ENCODE data around the gene CEP112. TPM values are rescaled to one million over a fixed set of nuclear protein-coding genes. Genes with fewer than 3 reads are reported as not detected.

The CEP112 gene
- total RNA-seq, 1 donor from 2014 or later, result 13.9 TPM

DNA sequence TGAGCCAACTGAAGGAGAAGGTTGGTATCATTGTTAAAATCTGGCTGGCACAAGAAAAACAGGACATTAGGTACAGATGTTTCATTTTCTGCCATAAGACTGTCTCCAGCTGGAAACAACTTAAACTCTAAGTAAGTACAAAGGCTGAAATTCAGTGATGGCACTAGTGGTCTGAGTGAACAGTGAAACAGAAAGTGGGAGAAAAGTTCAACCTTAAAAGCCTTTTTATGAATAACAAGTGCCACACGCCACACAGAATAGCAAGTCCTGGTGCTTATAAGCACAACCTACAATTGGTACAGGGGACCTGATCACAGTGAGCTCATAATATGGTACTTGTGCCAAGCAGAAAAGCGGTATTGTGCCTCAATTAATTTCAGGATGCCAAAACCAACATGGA lies 56.7 kb downstream of the CEP112 start:
- no peaks in the 10 kb centered on the region for H3K4me1 Mint-ChIP-seq (ENCODE audit: low read depth, unreplicated experiment)
- Histone ChIP-seq H3K79me2 (ENCODE audit: insufficient read depth, low read length) (no peaks in the 10 kb centered on the region), H3K9ac (ENCODE audit: low read length) (no peak overlapping the region), H3K9me3 (ENCODE audit: insufficient read depth, low read depth, low read length) (no peaks in the 10 kb centered on the region), H3K36me3 (ENCODE audit: insufficient read depth, low read length) (no peaks in the 10 kb centered on the region), H3K4me1 (ENCODE audit: insufficient read depth, low read length) (no peaks in the 10 kb centered on the region), H4K20me1 (ENCODE audit: insufficient read depth, low read length) (no peaks in the 10 kb centered on the region), H2AFZ (ENCODE audit: low read depth, low read length) (no peak overlapping the region), H3K27me3 (ENCODE audit: insufficient read depth, low read length) (no peaks in the 10 kb centered on the region), H3K27ac (ENCODE audit: low read depth, low read length) (no peak overlapping the region), H3K4me3 (ENCODE audit: insufficient read depth, low read depth, low read length) (no peak overlapping the region), H3K4me2 (ENCODE audit: low read length) (no peak overlapping the region)
- H3K4me3 Mint-ChIP-seq (ENCODE audit: unreplicated experiment), result no peak overlapping the region
- peaks cover 9% of the 10 kb centered on the region for H3K36me3 Mint-ChIP-seq (ENCODE audit: low read depth, unreplicated experiment)
- DNase-seq (ENCODE audit: low read depth), result no peak
- H3K27ac Mint-ChIP-seq (ENCODE audit: unreplicated experiment), result no peak overlapping the region
- no peaks in the 10 kb centered on the region for H3K27me3 Mint-ChIP-seq (ENCODE audit: low read depth, unreplicated experiment)
- no peak for TF ChIP-seq EZH2 (IDR thresholded peaks at IDR 0.05; ENCODE audit: insufficient read depth, low read length)
- TF ChIP-seq, protein P1, sequence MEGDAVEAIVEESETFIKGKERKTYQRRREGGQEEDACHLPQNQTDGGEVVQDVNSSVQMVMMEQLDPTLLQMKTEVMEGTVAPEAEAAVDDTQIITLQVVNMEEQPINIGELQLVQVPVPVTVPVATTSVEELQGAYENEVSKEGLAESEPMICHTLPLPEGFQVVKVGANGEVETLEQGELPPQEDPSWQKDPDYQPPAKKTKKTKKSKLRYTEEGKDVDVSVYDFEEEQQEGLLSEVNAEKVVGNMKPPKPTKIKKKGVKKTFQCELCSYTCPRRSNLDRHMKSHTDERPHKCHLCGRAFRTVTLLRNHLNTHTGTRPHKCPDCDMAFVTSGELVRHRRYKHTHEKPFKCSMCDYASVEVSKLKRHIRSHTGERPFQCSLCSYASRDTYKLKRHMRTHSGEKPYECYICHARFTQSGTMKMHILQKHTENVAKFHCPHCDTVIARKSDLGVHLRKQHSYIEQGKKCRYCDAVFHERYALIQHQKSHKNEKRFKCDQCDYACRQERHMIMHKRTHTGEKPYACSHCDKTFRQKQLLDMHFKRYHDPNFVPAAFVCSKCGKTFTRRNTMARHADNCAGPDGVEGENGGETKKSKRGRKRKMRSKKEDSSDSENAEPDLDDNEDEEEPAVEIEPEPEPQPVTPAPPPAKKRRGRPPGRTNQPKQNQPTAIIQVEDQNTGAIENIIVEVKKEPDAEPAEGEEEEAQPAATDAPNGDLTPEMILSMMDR (IDR thresholded peaks at IDR 0.05; ENCODE audit: insufficient read depth, low read depth, low read length), result no peak
- H3K9me3 Mint-ChIP-seq (ENCODE audit: unreplicated experiment), result peaks cover 5% of the 10 kb centered on the region
- peak; percentile 26 for FAIRE-seq

DNA sequence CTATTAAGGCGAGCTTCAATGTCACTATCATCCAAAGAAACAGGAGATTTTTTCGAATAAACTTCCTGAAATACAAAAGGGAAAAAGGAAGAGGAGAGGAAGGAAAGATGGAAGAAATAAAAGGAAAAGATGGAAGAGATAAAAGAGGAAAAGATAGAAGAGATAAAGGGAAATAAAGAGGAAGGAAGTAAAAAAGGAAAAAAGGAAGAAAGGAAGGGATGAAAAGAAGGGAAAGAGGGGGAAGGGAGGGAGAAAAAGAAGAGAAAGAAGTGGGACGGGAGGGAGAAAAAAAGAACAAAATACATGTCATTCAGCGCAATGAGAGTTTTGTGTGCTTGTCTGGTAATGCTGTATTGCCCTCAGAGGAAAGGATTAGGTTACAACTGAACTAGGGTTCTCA lies 62.2 kb downstream of the CEP112 start:
- Histone ChIP-seq H3K27ac (ENCODE audit: low read depth, low read length) (no peak overlapping the region), H3K9ac (ENCODE audit: low read length) (no peak overlapping the region), H4K20me1 (ENCODE audit: insufficient read depth, low read length) (no peaks in the 10 kb centered on the region), H3K79me2 (ENCODE audit: insufficient read depth, low read length) (no peaks in the 10 kb centered on the region), H3K9me3 (ENCODE audit: insufficient read depth, low read depth, low read length) (no peaks in the 10 kb centered on the region), H3K36me3 (ENCODE audit: insufficient read depth, low read length) (no peaks in the 10 kb centered on the region), H3K4me1 (ENCODE audit: insufficient read depth, low read length) (no peaks in the 10 kb centered on the region), H3K4me3 (ENCODE audit: insufficient read depth, low read depth, low read length) (no peak overlapping the region), H3K4me2 (ENCODE audit: low read length) (no peak overlapping the region), H3K27me3 (ENCODE audit: insufficient read depth, low read length) (no peaks in the 10 kb centered on the region), H2AFZ (ENCODE audit: low read depth, low read length) (no peak overlapping the region)
- DNase-seq (ENCODE audit: low read depth), result no peak
- Mint-ChIP-seq H3K4me3 (ENCODE audit: unreplicated experiment) (no peak overlapping the region), H3K27me3 (ENCODE audit: low read depth, unreplicated experiment) (no peaks in the 10 kb centered on the region), H3K4me1 (ENCODE audit: low read depth, unreplicated experiment) (peaks cover 4% of the 10 kb centered on the region), H3K36me3 (ENCODE audit: low read depth, unreplicated experiment) (peaks cover 3% of the 10 kb centered on the region), H3K27ac (ENCODE audit: unreplicated experiment) (no peak overlapping the region), H3K9me3 (ENCODE audit: unreplicated experiment) (no peaks in the 10 kb centered on the region)
- TF ChIP-seq, protein P1 (IDR thresholded peaks at IDR 0.05; ENCODE audit: insufficient read depth, low read depth, low read length), result no peak
- TF ChIP-seq EZH2 (IDR thresholded peaks at IDR 0.05; ENCODE audit: insufficient read depth, low read length), result no peak
- no peak for FAIRE-seq

DNA sequence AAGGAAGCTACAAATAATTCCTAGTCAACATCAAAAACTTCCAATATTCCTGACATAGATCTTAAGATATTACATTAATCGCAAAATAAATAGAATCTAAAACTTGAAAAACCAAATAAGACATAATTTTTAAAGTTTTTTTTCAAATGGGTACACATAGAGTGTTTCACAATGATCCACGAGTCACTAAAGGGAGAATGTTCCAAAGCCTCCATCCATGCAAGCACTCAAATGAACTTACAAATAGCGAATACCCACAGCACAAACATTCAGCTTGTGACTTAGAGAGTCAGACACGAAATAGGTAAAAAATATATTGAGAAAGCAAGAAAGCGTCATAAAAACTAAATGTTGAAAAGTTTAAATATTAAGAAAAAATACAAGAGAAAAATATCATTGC lies 65.7 kb downstream of the CEP112 start:
- no peaks in the 10 kb centered on the region for H3K36me3 ChIP-seq (ENCODE audit: insufficient read depth, low read length)
- Mint-ChIP-seq H3K4me1 (ENCODE audit: low read depth, unreplicated experiment) (peaks cover 7% of the 10 kb centered on the region), H3K27ac (ENCODE audit: unreplicated experiment) (no peak overlapping the region), H3K27me3 (ENCODE audit: low read depth, unreplicated experiment) (no peaks in the 10 kb centered on the region), H3K9me3 (ENCODE audit: unreplicated experiment) (no peaks in the 10 kb centered on the region), H3K36me3 (ENCODE audit: low read depth, unreplicated experiment) (peaks cover 10% of the 10 kb centered on the region), H3K4me3 (ENCODE audit: unreplicated experiment) (no peak overlapping the region)
- H3K27me3 ChIP-seq (ENCODE audit: insufficient read depth, low read length), result no peaks in the 10 kb centered on the region
- no peak overlapping the region for H3K27ac ChIP-seq (ENCODE audit: low read depth, low read length)
- no peaks in the 10 kb centered on the region for H4K20me1 ChIP-seq (ENCODE audit: insufficient read depth, low read length)
- H3K9me3 ChIP-seq (ENCODE audit: insufficient read depth, low read depth, low read length), result no peaks in the 10 kb centered on the region
- FAIRE-seq, result peak; percentile 58
- no peak overlapping the region for H3K4me2 ChIP-seq (ENCODE audit: low read length)
- no peak overlapping the region for H3K9ac ChIP-seq (ENCODE audit: low read length)
- no peak for TF ChIP-seq EZH2 (IDR thresholded peaks at IDR 0.05; ENCODE audit: insufficient read depth, low read length)
- TF ChIP-seq, protein P1 (IDR thresholded peaks at IDR 0.05; ENCODE audit: insufficient read depth, low read depth, low read length), result no peak
- H3K4me3 ChIP-seq (ENCODE audit: insufficient read depth, low read depth, low read length), result no peak overlapping the region
- H3K4me1 ChIP-seq (ENCODE audit: insufficient read depth, low read length), result no peaks in the 10 kb centered on the region
- no peaks in the 10 kb centered on the region for H3K79me2 ChIP-seq (ENCODE audit: insufficient read depth, low read length)
- no peak for DNase-seq (ENCODE audit: low read depth)
- H2AFZ ChIP-seq (ENCODE audit: low read depth, low read length), result no peak overlapping the region

Measured in astrocyte (in vitro differentiated cells and primary cell).